Measurements from ENCODE around the gene GSC2.

DNA sequence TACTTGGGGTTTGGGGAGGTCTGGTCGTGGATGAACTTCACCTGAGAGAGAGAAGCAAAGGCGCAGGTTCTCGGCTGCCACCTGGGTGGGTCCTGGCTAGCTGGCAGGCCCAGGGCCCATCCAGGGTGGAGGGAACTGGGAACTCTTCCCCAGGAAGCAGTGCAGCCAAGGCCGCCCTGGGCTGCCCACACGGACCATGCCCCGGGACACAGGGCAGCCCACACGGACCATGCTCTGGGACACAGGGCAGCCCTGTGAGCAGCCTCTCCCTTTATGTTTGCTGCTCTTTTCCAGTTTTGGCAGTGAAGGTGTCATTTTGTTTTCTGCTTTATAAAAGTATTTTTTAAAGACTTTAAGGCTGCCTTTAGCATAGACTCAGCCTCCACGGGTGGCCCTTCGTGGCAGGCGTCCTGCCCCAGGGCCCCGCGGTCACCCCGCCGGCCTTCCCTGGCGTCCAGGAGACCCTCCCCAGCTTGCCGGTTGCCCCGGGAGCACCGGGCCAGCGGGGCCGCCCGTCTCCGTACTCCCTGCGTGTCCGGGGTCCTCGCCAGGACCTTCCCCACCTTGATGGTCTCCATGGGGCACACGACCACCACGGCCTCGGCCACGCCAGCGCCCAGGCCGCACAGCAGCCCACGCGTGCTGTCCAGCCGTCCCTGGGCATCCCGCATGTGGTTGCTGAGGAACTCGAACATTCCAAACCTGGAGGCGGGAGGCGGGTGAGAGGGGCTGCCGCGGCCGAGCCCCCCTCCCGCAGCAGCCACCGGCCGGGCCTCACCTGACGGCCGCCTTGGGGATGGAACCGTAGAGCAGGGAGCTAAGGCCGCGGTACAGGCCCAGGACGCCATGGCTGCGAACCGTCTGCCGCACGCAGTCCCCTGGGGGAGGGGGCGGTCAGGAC lies 27.3 kb upstream of the GSC2 start:
- TF ChIP-seq, protein P1, sequence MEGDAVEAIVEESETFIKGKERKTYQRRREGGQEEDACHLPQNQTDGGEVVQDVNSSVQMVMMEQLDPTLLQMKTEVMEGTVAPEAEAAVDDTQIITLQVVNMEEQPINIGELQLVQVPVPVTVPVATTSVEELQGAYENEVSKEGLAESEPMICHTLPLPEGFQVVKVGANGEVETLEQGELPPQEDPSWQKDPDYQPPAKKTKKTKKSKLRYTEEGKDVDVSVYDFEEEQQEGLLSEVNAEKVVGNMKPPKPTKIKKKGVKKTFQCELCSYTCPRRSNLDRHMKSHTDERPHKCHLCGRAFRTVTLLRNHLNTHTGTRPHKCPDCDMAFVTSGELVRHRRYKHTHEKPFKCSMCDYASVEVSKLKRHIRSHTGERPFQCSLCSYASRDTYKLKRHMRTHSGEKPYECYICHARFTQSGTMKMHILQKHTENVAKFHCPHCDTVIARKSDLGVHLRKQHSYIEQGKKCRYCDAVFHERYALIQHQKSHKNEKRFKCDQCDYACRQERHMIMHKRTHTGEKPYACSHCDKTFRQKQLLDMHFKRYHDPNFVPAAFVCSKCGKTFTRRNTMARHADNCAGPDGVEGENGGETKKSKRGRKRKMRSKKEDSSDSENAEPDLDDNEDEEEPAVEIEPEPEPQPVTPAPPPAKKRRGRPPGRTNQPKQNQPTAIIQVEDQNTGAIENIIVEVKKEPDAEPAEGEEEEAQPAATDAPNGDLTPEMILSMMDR (IDR thresholded peaks at IDR 0.05): no peak
- no peak for TF ChIP-seq POLR2A (IDR thresholded peaks at IDR 0.05)

All from adrenal gland (tissue), 5 donors.